Subcutaneous adipose tissue (tissue), 4 donors: ENCODE measurements around the gene MYO16. TPM values are rescaled to one million over a fixed set of nuclear protein-coding genes. Genes with fewer than 3 reads are reported as not detected.

Source experiments
- total RNA-seq, 4 donors: library from RNA; depleted of rRNA; stranded (reverse); fragments of >200 nt; gene quantifications; one replicate each; pipeline ENCODE4 v1.1.0, GENCODE V29; 2016
- TF ChIP-seq, protein P1 (sequence below): fragments of 450-650 bp; IDR thresholded peaks from one replicate; pipeline ENCODE4 v1.5.1; 2016; ENCODE audit warnings: low read depth, mild to moderate bottlenecking, control low read depth, antibody characterized with exemption, moderate library complexity

Gene MYO16
- total RNA-seq, 4 donors from 2014 or later, result 0.44 to 1.1 (median 0.58) TPM

DNA sequence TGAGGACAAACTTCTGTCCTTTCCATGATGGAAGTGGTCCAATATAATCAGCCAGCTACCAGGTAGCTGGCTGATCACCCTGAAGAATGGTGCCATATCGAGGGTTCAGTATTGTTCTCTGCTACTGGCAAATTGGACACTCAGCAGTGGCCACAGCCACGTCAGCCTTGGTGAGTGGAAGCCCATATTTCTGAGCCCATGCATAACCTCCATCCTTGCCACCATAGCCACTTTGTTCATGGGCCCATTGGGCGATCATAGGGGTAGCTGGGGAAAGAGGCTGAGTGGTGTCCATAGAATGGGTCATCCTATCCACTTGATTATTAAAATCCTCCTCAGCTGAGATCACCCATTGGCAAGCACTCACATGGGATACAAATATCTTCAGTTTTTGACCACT lies 591.2 kb downstream of the MYO16 start:
- TF ChIP-seq, protein P1, sequence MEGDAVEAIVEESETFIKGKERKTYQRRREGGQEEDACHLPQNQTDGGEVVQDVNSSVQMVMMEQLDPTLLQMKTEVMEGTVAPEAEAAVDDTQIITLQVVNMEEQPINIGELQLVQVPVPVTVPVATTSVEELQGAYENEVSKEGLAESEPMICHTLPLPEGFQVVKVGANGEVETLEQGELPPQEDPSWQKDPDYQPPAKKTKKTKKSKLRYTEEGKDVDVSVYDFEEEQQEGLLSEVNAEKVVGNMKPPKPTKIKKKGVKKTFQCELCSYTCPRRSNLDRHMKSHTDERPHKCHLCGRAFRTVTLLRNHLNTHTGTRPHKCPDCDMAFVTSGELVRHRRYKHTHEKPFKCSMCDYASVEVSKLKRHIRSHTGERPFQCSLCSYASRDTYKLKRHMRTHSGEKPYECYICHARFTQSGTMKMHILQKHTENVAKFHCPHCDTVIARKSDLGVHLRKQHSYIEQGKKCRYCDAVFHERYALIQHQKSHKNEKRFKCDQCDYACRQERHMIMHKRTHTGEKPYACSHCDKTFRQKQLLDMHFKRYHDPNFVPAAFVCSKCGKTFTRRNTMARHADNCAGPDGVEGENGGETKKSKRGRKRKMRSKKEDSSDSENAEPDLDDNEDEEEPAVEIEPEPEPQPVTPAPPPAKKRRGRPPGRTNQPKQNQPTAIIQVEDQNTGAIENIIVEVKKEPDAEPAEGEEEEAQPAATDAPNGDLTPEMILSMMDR, result no peak

DNA sequence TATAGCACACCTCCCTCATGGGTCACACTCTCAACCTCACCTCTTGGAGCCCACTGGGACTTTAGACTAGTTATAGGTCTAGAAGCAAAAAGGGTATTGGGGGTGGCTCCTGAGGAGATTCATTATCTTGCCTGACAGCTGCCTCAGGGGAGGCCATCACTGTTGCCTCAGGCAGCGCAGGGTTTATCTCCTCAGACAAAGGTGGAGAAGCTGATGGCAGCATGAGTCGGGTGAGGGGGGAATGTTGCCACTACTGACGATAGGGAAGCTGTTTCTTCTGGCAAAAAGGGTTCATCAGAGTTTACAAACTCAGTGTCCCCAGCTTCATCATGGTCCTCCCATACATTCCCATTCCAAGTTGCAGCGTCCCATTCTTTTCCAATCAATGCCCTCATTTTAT lies 594.6 kb downstream of the MYO16 start:
- TF ChIP-seq, protein P1, result no peak

DNA sequence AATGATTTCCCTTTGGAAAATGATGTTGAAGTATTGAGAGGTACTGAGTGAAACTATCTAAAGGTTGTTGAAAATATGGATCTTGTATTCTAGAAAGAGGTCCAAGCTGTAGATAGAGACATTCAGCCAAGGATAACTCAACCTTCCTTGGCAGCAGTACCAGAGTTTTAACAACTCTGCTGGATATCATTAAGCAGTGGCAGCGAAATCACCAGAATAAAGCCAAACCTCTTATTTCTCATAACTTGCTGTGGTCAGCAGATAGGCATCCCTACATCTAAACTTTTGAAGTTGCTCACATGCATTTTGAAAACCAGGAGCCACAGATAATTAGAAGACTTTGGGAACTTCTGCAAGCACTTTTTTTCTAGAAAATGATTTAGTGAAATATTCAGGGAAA lies 597.2 kb downstream of the MYO16 start:
- TF ChIP-seq, protein P1, result no peak

DNA sequence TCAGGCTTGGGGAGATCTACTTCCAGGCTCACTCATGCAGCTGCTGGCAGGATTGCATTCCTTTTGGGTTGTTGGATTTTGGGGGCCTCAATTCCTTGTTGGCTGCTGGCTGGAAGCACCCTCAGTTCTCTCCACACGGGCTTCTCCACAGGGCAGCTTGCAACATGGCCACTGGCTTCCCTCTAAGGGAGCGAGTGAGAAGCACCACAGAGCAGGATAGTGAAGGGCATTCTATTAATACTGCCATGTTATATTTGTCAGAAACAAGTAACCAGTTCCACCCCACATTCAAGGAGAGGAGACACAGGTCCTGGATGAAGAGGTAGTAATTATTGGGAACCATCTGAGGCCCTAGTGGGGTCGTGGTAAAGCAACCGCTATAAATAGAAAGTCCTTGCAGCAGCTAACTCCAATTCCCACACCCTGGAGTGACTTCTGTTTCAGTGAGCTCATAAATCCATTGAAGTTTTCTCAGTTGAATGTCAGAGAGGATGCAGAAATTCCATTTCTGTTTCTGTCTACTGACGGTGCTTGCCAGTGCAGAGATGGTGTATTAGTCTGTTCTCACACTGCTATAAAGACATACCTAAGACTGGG lies 598.0 kb downstream of the MYO16 start:
- TF ChIP-seq, protein P1, result no peak

DNA sequence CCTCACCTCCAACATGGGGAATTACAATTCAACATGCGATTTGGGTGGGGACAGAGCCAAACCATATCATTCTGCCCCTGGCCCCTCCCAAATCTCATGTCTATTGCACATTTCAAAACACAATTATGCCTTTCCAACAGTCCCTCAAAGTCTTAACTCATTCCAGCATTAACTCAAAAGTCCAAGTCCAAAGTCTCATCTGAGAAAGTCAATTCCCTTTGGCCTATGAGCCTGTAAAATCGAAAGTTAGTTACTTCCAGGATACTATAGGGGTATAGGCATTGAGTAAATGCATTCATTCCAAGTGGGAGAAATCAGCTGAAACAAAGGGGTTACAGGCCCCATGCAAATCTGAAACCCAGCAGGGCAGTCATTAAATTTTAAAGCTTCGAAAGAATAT lies 598.8 kb downstream of the MYO16 start:
- TF ChIP-seq, protein P1, result no peak

DNA sequence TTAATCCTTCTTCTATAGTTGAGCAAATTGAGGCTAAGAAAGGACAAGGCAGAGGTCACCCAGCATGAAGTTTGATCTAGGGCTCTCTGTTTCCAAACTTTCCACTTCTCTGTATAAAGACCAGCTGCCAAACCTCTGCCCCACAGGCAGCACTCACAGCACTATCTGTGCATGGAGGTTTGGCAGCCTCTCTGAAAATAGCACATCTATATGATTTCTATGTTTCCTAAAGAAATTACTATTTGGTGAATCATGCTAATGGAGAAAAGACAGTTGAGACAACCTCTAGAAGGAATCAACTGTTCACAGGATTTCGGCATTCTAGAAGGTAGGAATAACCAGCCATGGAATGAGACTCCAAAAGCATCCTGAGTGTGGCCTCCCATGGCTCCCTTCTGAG lies 602.5 kb downstream of the MYO16 start:
- TF ChIP-seq, protein P1, result no peak

DNA sequence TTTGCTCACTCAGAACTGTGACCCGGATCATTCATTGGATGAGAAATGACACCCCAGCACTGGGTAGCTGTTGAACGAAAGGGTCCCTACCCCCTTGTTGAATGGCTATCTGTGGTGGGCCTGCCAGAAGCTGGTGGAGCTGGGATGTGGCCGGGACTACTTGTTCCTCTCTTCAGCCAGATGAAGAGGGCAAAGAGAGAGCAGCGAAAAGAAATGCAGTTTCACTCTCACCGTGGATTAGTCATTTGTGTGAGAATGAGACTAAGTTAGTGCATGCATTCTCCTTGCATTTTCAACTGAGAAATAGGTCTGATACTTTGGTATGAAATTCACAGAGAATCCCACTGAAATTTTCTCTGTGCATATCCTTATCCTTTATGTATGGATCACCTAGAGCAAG lies 603.9 kb downstream of the MYO16 start:
- TF ChIP-seq, protein P1, result no peak
